HG03196 (cell line): Measurements from ENCODE around the gene PHLDA2.
"Not testable (repeated sequence)": the region's sequence is repeated elsewhere in the genome, so short reads cannot be mapped to it uniquely, and the experiment has no call there.

Experiments used
- ATAC-seq: cut with Tn5 transposase; IDR thresholded peaks from one replicate; pipeline ENCODE4 v1.9.1; 2021; ENCODE audit not compliant: unreplicated experiment

PHLDA2 gene

GRCh38 chr11:2915473-2915872, 13.7 kb downstream of the PHLDA2 start:
- ATAC-seq: no peak

- ATAC-seq: no peak
These were observed 14.6 kb downstream of the PHLDA2 start for GRCh38 chr11:2914455-2915195.

- ATAC-seq: no peak
These were observed 15.4 kb downstream of the PHLDA2 start for GRCh38 chr11:2913776-2914175.

GRCh38 chr11:2913019-2913431, 16.2 kb downstream of the PHLDA2 start:
- no peak for ATAC-seq

- ATAC-seq: no peak
These were observed 16.7 kb downstream of the PHLDA2 start for GRCh38 chr11:2912498-2912897.

- ATAC-seq: no peak
These were observed 17.3 kb downstream of the PHLDA2 start for GRCh38 chr11:2911785-2912391.

- ATAC-seq: no peak
These were observed 18.0 kb downstream of the PHLDA2 start for GRCh38 chr11:2911088-2911784.

GRCh38 chr11:2910401-2910955, 18.7 kb downstream of the PHLDA2 start:
- no peak for ATAC-seq

- ATAC-seq: no peak
These were observed 19.9 kb downstream of the PHLDA2 start for GRCh38 chr11:2909133-2909902.

- no peak for ATAC-seq
These were observed 21.1 kb downstream of the PHLDA2 start for GRCh38 chr11:2908130-2908529.

- ATAC-seq: not testable (repeated sequence)
These were observed 23.9 kb downstream of the PHLDA2 start for GRCh38 chr11:2905299-2905698.

GRCh38 chr11:2904153-2905052, 24.8 kb downstream of the PHLDA2 start:
- no peak for ATAC-seq

- ATAC-seq: no peak
These were observed 25.6 kb downstream of the PHLDA2 start for GRCh38 chr11:2903672-2904011.

GRCh38 chr11:2902784-2903671, 26.2 kb downstream of the PHLDA2 start:
- ATAC-seq: no peak

- ATAC-seq: peak; percentile 92
These were observed 27.1 kb downstream of the PHLDA2 start for GRCh38 chr11:2901854-2902783.

- ATAC-seq: no peak
These were observed 27.9 kb downstream of the PHLDA2 start for GRCh38 chr11:2901196-2901796.

GRCh38 chr11:2899080-2899783, 30.0 kb downstream of the PHLDA2 start:
- ATAC-seq: no peak
